Fibroblast of skin of abdomen (primary cell): ENCODE results near the gene IFNA16.
"Not testable (repeated sequence)": the region's sequence is repeated elsewhere in the genome, so short reads cannot be mapped to it uniquely, and the experiment has no call there.

ENCODE experiments used
- DNase-seq: peaks from one replicate; pipeline ENCODE4 v3.0.0-alpha.2; 2013

IFNA16 gene

DNA sequence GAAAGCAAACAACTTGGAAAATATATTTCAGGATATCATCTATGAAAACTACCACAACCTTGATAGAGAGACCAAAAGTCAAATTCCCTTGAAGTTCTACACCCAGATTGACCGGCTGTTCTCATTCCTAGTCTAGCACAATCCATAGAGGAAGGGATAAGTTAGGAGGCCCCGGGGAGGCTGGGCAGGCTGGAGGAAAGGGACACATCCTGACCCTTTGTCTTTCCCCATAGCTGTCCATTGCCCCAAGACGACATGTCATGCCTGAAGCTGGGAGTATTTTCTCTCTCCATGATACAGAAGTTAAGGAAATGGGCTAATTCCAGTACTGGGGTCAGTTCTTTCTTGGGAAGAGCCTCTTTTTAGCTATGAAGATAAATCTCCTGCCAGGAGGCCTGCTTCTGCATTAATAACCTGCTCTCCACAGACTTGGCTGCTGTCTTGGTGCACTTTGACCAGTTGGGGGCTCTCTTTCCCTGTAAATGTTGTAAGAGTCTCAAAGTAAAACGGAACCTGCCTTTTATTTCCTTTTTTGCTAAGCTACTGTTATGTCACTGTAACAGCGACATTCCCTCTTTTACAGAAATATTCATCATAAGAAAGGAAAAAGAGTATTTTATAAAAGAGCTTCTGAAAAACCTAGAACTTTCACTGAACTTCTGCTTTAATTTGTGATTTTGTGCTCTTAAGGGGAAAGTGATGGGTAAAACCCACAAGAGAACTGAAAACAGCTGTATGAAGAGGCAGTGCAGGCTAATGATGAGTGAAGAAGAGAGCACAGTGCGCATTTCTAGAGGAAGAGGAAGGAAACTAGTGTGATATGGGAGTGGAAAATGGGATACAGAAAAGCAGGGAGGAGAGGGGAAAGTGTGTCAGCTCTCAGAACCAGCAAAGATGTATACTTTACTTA, 22.0 kb downstream of the IFNA16 start:
- DNase-seq, result not testable (repeated sequence)

DNA sequence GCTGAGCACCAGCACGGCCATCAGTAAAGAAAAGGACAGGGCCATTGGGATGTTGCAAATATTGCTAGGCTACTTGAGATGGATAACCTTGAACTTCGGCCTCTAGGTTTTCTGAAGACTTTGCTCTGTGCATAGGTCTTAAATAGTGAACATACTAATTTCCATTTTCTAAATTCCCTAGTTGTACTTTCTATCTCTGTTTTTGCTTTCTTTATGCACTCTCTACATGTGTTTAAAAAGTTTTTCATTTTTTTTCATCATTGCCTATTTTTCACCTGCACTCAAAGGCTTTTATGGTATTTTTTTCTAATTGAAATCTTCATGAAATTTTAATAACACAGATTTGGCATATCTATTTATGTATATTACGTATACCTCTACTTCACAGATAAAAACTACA, 29.6 kb downstream of the IFNA16 start, which contains the start of gene IFNA4:
Gene IFNA4, minus strand, starts transcription at position 101 of the 400 bp plus-strand sequence. Its CDS starts 56 bp downstream, at position 45.
- not testable (repeated sequence) for DNase-seq

DNA sequence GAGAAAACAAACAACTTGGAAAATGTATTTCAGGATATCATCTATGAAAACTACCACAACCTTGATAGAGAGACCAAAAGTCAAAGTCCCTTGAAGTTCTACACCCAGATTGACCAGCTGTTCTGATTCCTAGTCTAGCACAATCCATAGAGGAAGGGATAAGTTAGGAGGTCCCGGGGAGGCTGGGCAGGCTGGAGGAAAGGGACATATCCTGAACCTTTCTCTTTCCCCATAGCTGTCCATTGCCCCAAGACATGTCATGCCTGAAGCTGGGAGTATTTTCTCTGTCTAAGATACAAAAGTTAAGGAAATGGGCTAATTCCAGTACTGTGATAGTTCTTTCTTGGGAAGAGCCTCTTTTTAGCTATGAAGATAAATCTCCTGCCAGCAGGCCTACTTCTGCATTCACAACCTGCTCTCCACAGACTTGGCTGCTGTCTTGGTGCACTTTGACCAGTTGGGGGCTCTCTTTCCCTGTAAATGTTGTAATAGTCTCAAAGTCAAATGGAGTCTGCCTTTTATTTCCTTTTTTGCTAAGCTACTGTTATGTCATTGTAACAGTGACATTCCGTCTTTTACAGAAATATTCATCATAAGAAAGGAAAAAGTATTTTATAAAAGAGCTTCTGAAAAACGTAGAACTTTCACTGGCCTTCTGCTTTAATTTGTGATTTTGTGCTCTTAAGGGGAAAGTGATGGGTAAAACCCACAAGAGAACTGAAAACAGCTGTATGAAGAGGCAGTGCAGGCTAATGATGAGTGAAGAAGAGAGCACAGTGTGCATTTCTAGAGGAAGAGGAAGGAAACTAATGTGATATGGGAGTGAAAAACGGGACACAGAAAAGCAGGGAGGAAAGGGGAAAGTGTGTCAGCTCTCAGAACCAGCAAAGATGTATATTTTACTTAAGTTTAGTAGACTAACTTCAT, 34.0 kb downstream of the IFNA16 start:
- peak; percentile 3 for DNase-seq

DNA sequence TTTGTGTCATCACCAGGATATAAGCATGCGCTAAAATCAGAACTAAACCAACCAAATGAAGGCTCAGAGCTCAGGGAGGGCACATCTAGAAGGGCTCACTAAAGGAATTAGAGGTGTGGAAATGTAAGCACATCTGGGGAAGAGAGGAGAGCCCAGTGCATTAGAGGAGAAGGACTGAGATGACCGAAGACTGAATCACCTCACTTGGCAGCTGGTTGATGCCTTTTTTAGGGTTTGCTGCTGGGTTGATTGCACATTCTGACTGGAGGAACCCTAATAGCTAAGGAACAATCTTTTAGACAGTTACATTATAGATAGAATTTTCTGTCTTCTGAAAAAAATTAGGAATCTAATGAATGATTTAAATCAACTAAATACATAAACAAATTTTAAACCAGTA, 42.4 kb downstream of the IFNA16 start:
- no peak for DNase-seq

DNA sequence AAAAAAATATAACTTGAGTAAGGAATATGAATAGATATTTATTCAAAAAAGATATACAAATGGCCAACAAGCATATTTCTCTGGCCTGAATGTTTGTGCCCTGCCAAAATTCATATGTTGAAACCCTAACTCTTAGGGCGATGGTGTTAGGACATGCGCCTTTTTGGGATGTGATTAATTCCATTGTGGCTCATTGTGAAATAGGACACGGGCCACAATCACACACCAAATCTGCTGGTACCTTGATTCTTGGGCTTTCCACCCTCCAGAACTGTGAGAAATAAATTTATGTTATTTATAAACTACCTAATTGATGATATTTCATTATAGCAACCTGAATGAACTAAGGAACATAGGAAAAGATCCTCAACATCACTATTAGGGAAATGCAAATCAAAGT, 45.0 kb downstream of the IFNA16 start:
- no peak for DNase-seq

DNA sequence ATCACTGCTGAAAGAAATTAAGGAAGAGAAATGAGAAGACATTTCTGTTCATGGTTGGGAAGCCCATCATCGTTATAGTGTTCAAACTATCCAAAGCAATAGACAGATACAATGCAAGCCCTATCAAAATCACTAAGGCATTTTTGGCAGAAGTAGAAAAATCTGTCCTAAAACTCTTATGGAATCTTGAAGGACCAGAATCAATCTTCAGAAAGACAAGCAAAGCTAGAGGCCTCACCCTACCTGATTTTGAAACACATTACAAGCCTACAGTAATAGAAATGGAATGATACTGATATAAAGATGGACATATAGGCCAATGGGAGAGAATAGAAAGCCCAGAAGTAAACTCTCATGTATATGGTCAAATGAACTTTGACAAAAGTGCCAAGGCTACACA, 45.8 kb downstream of the IFNA16 start:
- DNase-seq, result no peak

DNA sequence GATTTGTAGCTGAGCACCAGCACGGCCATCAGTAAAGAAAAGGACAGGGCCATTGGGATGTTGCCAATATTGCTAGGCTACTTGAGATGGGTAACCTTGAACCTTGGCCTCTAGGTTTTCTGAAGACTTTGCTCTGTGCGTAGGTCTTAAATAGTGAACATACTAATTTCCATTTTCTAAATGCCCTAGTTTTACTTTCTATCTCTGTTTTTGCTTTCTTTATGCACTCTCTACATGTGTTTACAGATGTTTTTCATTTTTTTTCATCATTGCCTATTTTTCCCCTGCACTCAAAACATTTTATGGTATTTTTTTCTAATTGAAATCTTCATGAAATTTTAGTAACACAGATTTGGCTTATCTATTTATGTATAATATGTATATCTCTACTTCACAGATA, 50.6 kb downstream of the IFNA16 start, which contains the start of gene IFNA21:
Gene IFNA21, minus strand, starts transcription at position 101 of the 400 bp plus-strand sequence. Its CDS starts 48 bp downstream, at position 53.
- DNase-seq, result not testable (repeated sequence)
